ENCODE measurements around the gene ATP5F1E.
A peak's percentile ranks its signal among the peaks of the same experiment; 100 is the strongest.

Gene ATP5F1E

DNA sequence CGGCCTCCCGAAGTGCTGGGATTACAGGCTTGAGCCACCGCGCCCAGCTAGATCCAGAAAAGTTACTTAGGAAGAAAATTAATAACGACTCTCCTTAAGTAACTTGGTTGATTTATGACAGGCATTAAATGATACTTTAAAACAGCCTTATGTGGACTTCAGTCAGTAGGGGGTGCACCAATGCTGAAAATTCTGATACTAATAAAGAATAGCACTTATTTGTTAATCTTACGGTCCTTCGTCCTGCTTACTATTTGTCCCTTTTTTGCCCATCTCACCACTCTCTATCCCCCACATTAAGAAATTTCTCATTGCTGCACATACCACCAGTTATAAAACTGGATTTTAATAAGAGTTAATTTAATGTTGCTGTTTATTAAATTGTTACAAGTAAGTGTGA, 23.2 kb upstream of the ATP5F1E start:
- Histone ChIP-seq H2AFZ (ENCODE audit: low read length) (no peak overlapping the region), H3K27ac (ENCODE audit: low read depth, low read length, poor library complexity, severe bottlenecking) (no peak overlapping the region), H3K4me2 (ENCODE audit: low read length) (no peak overlapping the region), H3K36me3 (ENCODE audit: insufficient read depth, low read length) (no peaks in the 10 kb centered on the region), H3K4me3 (ENCODE audit: low read depth, low read length, poor library complexity, severe bottlenecking) (no peak overlapping the region), H3K9me3 (ENCODE audit: low read length) (no peaks in the 10 kb centered on the region), H3K27me3 (ENCODE audit: insufficient read depth, low read length) (no peaks in the 10 kb centered on the region), H3K9me2 (ENCODE audit: low read depth, low read length) (no peaks in the 10 kb centered on the region), H3K79me2 (ENCODE audit: insufficient read depth, low read length) (no peaks in the 10 kb centered on the region), H3K9ac (ENCODE audit: low read length) (no peak overlapping the region), H4K20me1 (ENCODE audit: insufficient read depth, low read length) (no peaks in the 10 kb centered on the region), H3K4me1 (ENCODE audit: insufficient read depth, low read length, severe bottlenecking) (no peaks in the 10 kb centered on the region), H3F3A (ENCODE audit: insufficient read depth, low read length) (no peaks in the 10 kb centered on the region)
- TF ChIP-seq, protein P1, sequence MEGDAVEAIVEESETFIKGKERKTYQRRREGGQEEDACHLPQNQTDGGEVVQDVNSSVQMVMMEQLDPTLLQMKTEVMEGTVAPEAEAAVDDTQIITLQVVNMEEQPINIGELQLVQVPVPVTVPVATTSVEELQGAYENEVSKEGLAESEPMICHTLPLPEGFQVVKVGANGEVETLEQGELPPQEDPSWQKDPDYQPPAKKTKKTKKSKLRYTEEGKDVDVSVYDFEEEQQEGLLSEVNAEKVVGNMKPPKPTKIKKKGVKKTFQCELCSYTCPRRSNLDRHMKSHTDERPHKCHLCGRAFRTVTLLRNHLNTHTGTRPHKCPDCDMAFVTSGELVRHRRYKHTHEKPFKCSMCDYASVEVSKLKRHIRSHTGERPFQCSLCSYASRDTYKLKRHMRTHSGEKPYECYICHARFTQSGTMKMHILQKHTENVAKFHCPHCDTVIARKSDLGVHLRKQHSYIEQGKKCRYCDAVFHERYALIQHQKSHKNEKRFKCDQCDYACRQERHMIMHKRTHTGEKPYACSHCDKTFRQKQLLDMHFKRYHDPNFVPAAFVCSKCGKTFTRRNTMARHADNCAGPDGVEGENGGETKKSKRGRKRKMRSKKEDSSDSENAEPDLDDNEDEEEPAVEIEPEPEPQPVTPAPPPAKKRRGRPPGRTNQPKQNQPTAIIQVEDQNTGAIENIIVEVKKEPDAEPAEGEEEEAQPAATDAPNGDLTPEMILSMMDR (IDR thresholded peaks at IDR 0.05; ENCODE audit: low read length), result peak; percentile 40
- TF ChIP-seq EZH2 (IDR thresholded peaks at IDR 0.05; ENCODE audit: borderline replicate concordance, low read length), result no peak

DNA sequence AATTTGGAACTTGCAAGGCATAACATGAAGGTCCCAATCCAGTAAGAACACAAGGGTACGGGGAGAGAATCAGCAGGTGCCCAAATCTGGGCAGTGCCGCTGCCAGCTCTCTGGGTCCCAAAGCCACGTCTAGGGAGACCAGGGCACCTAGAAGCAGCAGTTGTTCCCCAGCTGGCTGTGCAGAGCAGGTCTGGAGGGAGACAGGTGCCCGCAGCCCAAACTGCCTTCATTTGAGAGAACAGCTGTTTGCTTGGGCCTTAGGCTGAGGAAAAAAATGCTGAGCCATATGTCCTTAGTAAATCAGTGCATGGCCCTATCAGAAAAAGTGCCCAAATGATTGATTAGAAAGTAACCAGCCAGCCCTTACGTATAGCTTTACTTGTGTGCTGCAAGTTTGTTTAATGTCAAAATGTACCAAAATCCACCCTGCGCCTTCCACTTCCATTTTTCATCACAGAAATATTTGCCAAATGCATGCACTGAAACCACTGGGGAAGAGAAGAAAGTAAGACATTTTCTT, 19.6 kb upstream of the ATP5F1E start:
- Histone ChIP-seq H3K4me3 (ENCODE audit: low read depth, low read length, poor library complexity, severe bottlenecking) (no peak overlapping the region), H2AFZ (ENCODE audit: low read length) (no peak overlapping the region)

DNA sequence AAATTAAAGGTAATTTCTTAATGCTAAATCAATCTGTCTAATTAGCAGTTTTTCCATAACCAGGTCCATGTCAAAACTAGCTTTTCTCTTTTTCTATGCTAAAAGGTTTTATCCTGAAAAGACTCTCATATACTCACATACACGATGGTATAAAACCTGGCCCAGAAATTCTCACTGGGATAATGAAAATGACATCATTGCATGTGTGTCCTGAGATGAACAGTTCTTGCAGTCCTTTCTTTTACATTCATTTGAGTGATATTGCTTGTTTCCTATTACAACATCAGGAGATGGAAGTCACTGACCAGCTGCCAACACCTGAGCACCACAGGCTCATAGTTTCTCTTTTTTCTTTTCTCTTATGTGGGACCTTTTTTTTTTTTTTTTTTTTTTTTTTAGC, 18.3 kb upstream of the ATP5F1E start:
- Histone ChIP-seq H3K79me2 (ENCODE audit: insufficient read depth, low read length) (no peaks in the 10 kb centered on the region), H3K9me3 (ENCODE audit: low read length) (no peaks in the 10 kb centered on the region), H3K9ac (ENCODE audit: low read length) (no peak overlapping the region), H4K20me1 (ENCODE audit: insufficient read depth, low read length) (no peaks in the 10 kb centered on the region), H2AFZ (ENCODE audit: low read length) (no peak overlapping the region), H3K4me2 (ENCODE audit: low read length) (no peak overlapping the region), H3K4me3 (ENCODE audit: low read depth, low read length, poor library complexity, severe bottlenecking) (no peak overlapping the region), H3K9me2 (ENCODE audit: low read depth, low read length) (no peaks in the 10 kb centered on the region), H3K27me3 (ENCODE audit: insufficient read depth, low read length) (no peaks in the 10 kb centered on the region), H3K36me3 (ENCODE audit: insufficient read depth, low read length) (no peaks in the 10 kb centered on the region), H3F3A (ENCODE audit: insufficient read depth, low read length) (no peaks in the 10 kb centered on the region), H3K4me1 (ENCODE audit: insufficient read depth, low read length, severe bottlenecking) (no peaks in the 10 kb centered on the region), H3K27ac (ENCODE audit: low read depth, low read length, poor library complexity, severe bottlenecking) (no peak overlapping the region)
- TF ChIP-seq, protein P1 (IDR thresholded peaks at IDR 0.05; ENCODE audit: low read length), result no peak
- TF ChIP-seq EZH2 (IDR thresholded peaks at IDR 0.05; ENCODE audit: borderline replicate concordance, low read length), result no peak

More for the DNA sequence above, 19.6 kb upstream of the ATP5F1E start:
- Histone ChIP-seq H3K9ac (ENCODE audit: low read length) (no peak overlapping the region), H3K9me2 (ENCODE audit: low read depth, low read length) (no peaks in the 10 kb centered on the region), H3K36me3 (ENCODE audit: insufficient read depth, low read length) (no peaks in the 10 kb centered on the region), H3K9me3 (ENCODE audit: low read length) (no peaks in the 10 kb centered on the region), H3K4me2 (ENCODE audit: low read length) (no peak overlapping the region), H4K20me1 (ENCODE audit: insufficient read depth, low read length) (no peaks in the 10 kb centered on the region), H3K27ac (ENCODE audit: low read depth, low read length, poor library complexity, severe bottlenecking) (no peak overlapping the region), H3K79me2 (ENCODE audit: insufficient read depth, low read length) (no peaks in the 10 kb centered on the region), H3K4me1 (ENCODE audit: insufficient read depth, low read length, severe bottlenecking) (no peaks in the 10 kb centered on the region), H3K27me3 (ENCODE audit: insufficient read depth, low read length) (no peaks in the 10 kb centered on the region), H3F3A (ENCODE audit: insufficient read depth, low read length) (no peaks in the 10 kb centered on the region)
- TF ChIP-seq, protein P1 (IDR thresholded peaks at IDR 0.05; ENCODE audit: low read length), result no peak
- no peak for TF ChIP-seq EZH2 (IDR thresholded peaks at IDR 0.05; ENCODE audit: borderline replicate concordance, low read length)
